ENCODE measurements around the gene TNNT1.
A peak's percentile ranks its signal among the peaks of the same experiment; 100 is the strongest.

TNNT1 gene

DNA sequence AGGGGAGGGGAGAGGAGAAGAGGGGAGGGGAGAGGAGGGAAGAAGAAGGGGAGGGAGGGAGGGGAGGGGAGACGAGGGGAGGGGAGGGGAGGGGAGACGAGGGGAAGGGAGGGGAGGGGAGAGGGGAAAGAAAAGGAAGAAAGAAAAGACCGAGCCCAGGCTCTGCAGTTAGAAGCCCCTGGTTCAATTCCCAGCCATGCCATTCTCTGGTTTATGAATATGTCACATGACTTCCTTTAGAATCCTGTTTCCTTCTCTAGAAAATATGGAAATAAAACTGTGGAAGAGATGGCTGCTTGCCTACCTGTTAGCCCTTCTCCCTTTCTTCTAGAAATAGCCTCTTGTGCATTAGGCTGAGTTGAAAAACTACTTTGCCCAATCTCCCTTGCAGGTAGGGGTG is 14.3 kb downstream of the TNNT1 start:
- no peak for TF ChIP-seq CTCF (IDR thresholded peaks at IDR 0.05; ENCODE audit: insufficient read depth, low read length, missing control alignments)
- ChIA-PET CTCF (interaction anchor here (0.6 to 2.8 kb wide), 5 partner anchors 46 to 645 kb away, joined by 3 to 15 read pairs (median 3); no protein-coding TSS in a partner anchor), POLR2A (no interaction called here)

DNA sequence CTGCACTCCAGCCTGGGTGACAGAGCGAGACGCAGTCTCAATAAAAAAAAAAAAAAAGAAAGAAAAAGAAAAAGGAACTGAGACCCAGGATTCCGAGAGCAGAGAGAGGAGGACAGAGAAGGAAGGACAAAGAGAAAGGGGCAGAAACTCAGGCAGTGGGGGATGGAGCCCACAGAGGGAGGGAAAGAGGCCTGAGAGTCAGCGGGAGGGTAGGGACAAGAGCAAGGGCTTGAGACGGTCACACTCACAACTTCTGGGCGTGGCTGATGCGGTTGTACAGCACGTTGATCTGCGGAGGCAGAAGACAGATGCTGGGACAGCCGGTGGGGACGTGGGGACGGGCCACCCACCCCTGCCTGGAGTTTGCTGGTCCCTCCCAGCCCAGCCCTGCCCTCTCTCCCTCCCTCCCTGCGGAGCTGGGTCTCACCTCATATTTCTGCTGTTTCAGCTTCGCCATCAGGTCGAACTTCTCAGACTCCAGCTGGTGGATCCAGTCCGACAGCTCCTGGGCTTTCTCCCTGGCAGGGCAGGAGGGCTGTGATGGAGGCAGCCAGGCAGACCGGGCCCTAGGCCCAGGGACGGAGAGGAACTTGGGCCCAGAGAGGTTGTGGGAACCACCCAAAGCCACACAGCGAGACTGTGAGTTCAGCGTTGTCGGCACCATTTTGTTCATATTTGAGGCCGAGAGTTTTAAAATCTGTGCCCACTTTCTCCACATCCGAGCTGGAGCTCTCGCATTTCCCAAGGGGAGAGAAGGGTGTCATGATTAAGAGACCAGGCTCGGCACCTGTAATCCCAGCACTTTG is 15.2 kb downstream of the TNNT1 start:
- POLR2A ChIA-PET: no interaction called here
- DNase-seq (ENCODE audit: low read depth, low spot score): no peak
- no peak for TF ChIP-seq CTCF (IDR thresholded peaks at IDR 0.05; ENCODE audit: insufficient read depth, low read length, missing control alignments)
- no peak overlapping the region for H3K4me3 ChIP-seq (ENCODE audit: low read depth, low read length)
- CTCF ChIA-PET: interaction anchor here (1.1 to 3.0 kb wide), 3 partner anchors 7 to 285 kb away, joined by 3 to 18 read pairs (median 15); no protein-coding TSS in a partner anchor

More for the DNA sequence above, 14.3 kb downstream of the TNNT1 start:
- H3K4me3 ChIP-seq (ENCODE audit: low read depth, low read length): no peak overlapping the region
- DNase-seq (ENCODE audit: low read depth, low spot score): no peak

DNA sequence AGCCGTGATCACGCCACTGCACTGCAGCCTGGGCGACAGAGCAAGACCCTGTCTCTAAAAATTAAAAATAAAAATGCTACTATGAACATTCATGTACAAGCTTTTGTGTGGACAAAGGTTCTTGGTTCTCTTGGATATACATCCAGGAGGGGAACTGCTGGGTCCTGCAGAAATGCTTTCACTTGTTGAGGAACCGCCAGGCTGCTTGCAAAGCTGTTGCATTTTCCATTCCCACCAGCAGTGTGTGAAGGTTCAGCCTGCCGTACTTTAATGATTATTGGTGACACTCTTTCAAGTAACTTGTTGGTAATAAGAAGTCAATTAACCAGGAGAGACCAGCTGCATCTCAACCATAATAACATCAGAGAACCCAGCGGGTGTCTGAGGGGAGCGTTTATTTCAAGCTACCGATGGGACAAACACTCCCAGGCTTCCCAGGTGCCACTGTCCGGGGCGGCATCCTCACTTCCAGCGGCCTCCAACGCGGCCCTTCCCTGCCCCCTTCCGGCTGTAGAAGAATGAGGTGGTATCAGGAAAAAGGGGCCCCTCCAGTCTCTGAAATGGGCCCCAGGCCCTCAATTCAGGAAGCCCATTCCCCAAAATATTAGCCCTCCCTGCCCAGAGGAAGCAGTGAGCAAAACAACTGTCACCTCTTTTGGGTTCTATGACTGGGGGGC is 16.4 kb downstream of the TNNT1 start:
- DNase-seq (ENCODE audit: low read depth, low spot score): no peak
- TF ChIP-seq CTCF (IDR thresholded peaks at IDR 0.05; ENCODE audit: insufficient read depth, low read length, missing control alignments): no peak
- no peak overlapping the region for H3K4me3 ChIP-seq (ENCODE audit: low read depth, low read length)
- ChIA-PET POLR2A (interaction anchor here (0.9 kb wide), 1 partner anchor 275 kb away, joined by 4 read pairs; the partner anchor contains the start of gene UBE2S), CTCF (interaction anchor here (1.1 to 3.0 kb wide), 4 partner anchors 8 to 372 kb away, joined by 4 to 18 read pairs (median 4); no protein-coding TSS in a partner anchor)

DNA sequence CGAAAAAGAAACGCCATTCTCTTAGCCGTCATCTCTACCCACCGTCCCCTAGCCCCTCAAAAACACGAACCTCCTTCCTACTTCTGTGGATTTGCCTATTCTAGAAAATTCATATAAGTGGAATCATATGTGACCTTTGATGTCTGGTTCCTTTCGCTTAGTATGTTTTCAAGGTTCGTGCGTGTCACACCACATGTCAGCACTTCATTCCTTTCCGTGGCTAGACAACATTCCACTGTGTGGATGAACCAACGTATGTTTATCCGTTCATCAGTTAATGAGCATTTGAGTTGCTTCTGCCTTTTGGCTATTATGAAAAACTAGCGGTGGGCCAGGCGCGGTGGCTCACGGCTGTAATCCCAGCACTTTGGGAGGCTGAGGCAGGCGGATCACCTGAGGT is 17.6 kb downstream of the TNNT1 start:
- DNase-seq (ENCODE audit: low read depth, low spot score): peak; percentile 21
- CTCF ChIA-PET: interaction anchor here (1.1 to 3.0 kb wide), 2 partner anchors 9 to 336 kb away, joined by 4 to 18 read pairs; no protein-coding TSS in a partner anchor
- H3K4me3 ChIP-seq (ENCODE audit: low read depth, low read length): no peak overlapping the region
- POLR2A ChIA-PET: interaction anchor here (0.6 kb wide), 1 partner anchor 506 kb away, joined by 3 read pairs; no protein-coding TSS in a partner anchor
- no peak for TF ChIP-seq CTCF (IDR thresholded peaks at IDR 0.05; ENCODE audit: insufficient read depth, low read length, missing control alignments)

DNA sequence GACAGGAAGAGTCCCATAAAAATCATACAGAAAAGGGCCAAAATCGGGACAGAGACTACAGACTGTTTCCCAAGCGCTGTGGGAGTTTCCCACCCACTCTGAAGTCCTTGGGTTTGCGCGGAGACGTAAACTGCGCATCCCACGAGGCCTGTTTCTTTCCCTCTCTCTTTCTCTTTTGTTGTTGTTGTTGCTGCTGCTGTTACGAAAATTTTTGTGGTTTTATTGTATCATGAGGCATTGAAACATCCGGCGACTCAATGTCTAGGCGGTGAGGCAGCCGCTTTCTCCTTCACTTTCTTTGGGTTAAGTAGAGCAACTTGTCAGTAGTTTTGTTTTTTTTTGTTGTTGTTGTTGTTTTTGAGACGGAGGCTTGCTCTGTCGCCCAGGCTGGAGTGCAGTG is 30.0 kb downstream of the TNNT1 start:
- CTCF ChIA-PET: interaction anchor here (4.4 kb wide), 1 partner anchor 31 kb away, joined by 18 read pairs; no protein-coding TSS in a partner anchor
- no peak for DNase-seq (ENCODE audit: low read depth, low spot score)
- H3K4me3 ChIP-seq (ENCODE audit: low read depth, low read length): no peak overlapping the region
- no peak for TF ChIP-seq CTCF (IDR thresholded peaks at IDR 0.05; ENCODE audit: insufficient read depth, low read length, missing control alignments)
- POLR2A ChIA-PET: no interaction called here

Measured in AG04449 (cell line).